GM23338 (cell line): ENCODE data around the gene RNF215. TPM values are rescaled to one million over a fixed set of nuclear protein-coding genes. Genes with fewer than 3 reads are reported as not detected.

ENCODE experiments used
- ATAC-seq: fragments of 200-7000 bp; cut with Tn5 transposase; 3 replicates; pipeline ENCODE4 v1.9.1; 2020
- DNase-seq: peaks from one replicate; pipeline ENCODE4 v3.0.0-alpha.2; 2015; ENCODE audit warnings: low spot score
- H2AFZ ChIP-seq: fragments of 200-600 bp; sonication (generic); 2 replicates; pipeline ENCODE4 v1.8.0; 2016; ENCODE audit warnings: antibody characterized with exemption, mild to moderate bottlenecking, moderate library complexity
- H3F3A ChIP-seq: fragments of 200-600 bp; sonication (generic); replicated peaks from 2 replicates; pipeline ENCODE4 v1.8.0; 2017; ENCODE audit warnings: antibody characterized with exemption, mixed run types, low read depth
- H3K27ac ChIP-seq: fragments of 200-600 bp; sonication (generic); 2 replicates; pipeline ENCODE4 v1.6.1; 2016; ENCODE audit warnings: low read depth
- H3K27me3 ChIP-seq: fragments of 200-600 bp; sonication (generic); 2 replicates; pipeline ENCODE4 v1.8.0; 2016; ENCODE audit warnings: mild to moderate bottlenecking, mixed run types, moderate library complexity; ENCODE audit not compliant: insufficient read depth
- H3K36me3 ChIP-seq: fragments of 200-600 bp; sonication (generic); 2 replicates; pipeline ENCODE4 v1.8.0; 2016; ENCODE audit warnings: mild to moderate bottlenecking; ENCODE audit not compliant: insufficient read depth
- H3K4me1 ChIP-seq: fragments of 200-600 bp; sonication (generic); 2 replicates; pipeline ENCODE4 v1.8.0; 2016; ENCODE audit warnings: mild to moderate bottlenecking, moderate library complexity; ENCODE audit not compliant: insufficient read depth
- H3K4me2 ChIP-seq: fragments of 200-600 bp; sonication (generic); 2 replicates; pipeline ENCODE4 v1.7.1; 2017; ENCODE audit warnings: mixed run types
- H3K4me3 ChIP-seq: fragments of 200-600 bp; sonication (generic); 2 replicates; pipeline ENCODE4 v1.6.1; 2016; ENCODE audit warnings: mixed run types
- H3K79me2 ChIP-seq: fragments of 200-600 bp; sonication (generic); replicated peaks from 2 replicates; pipeline ENCODE4 v1.8.0; 2017; ENCODE audit warnings: mild to moderate bottlenecking; ENCODE audit not compliant: insufficient read depth
- H3K9me2 ChIP-seq: fragments of 200-600 bp; sonication (generic); 2 replicates; pipeline ENCODE4 v1.8.0; 2017; ENCODE audit not compliant: insufficient read depth
- H4K20me1 ChIP-seq: fragments of 200-600 bp; sonication (generic); replicated peaks from 2 replicates; pipeline ENCODE4 v1.8.0; 2017; ENCODE audit warnings: mild to moderate bottlenecking; ENCODE audit not compliant: insufficient read depth
- H3K27ac Mint-ChIP-seq: 2 replicates; pipeline ENCODE4 v1.8.0; 2020; ENCODE audit warnings: inconsistent platforms, mild to moderate bottlenecking, moderate library complexity, mixed read lengths
- H3K27me3 Mint-ChIP-seq: 3 replicates; pipeline ENCODE4 v1.8.0; 2022; ENCODE audit warnings: low read depth, mild to moderate bottlenecking, moderate library complexity, mixed read lengths, inconsistent platforms; ENCODE audit not compliant: insufficient read depth, poor library complexity
- H3K36me3 Mint-ChIP-seq: 3 replicates; pipeline ENCODE4 v1.8.0; 2021; ENCODE audit warnings: low read depth, mild to moderate bottlenecking, inconsistent platforms, moderate library complexity, mixed read lengths
- H3K4me1 Mint-ChIP-seq: 3 replicates; pipeline ENCODE4 v1.8.0; 2020; ENCODE audit warnings: mild to moderate bottlenecking, inconsistent platforms, mixed read lengths
- H3K4me3 Mint-ChIP-seq: 3 replicates; pipeline ENCODE4 v1.8.0; 2021; ENCODE audit warnings: moderate library complexity, mild to moderate bottlenecking, inconsistent platforms, mixed read lengths
- H3K9me3 Mint-ChIP-seq: 3 replicates; pipeline ENCODE4 v1.8.0; 2020; ENCODE audit warnings: moderate library complexity, mild to moderate bottlenecking, inconsistent platforms, mixed read lengths
- CREB1 ChIP-seq: fragments of 250-450 bp; sonication (Bioruptor Pico); IDR thresholded peaks from 2 replicates; pipeline ENCODE4 v1.5.0; 2020; ENCODE audit warnings: low read depth, mild to moderate bottlenecking, moderate library complexity
- ETS1 ChIP-seq: IDR thresholded peaks from 2 replicates; pipeline ENCODE4 v1.6.1; 2016; ENCODE audit warnings: antibody characterized with exemption
- EZH2 ChIP-seq: fragments of 200-600 bp; sonication (generic); IDR thresholded peaks from one replicate; pipeline ENCODE4 v1.8.0; 2017; ENCODE audit warnings: antibody characterized with exemption, mild to moderate bottlenecking, low read depth; ENCODE audit not compliant: unreplicated experiment
- EZH2phosphoT487 ChIP-seq: fragments of 200-600 bp; sonication (generic); IDR thresholded peaks from one replicate; pipeline ENCODE4 v1.8.1; 2018; ENCODE audit warnings: antibody characterized with exemption; ENCODE audit not compliant: unreplicated experiment
- JUNB ChIP-seq: IDR thresholded peaks from one replicate; pipeline ENCODE4 v1.6.1; 2016; ENCODE audit warnings: antibody characterized with exemption; ENCODE audit not compliant: unreplicated experiment
- NANOG ChIP-seq: IDR thresholded peaks from 2 replicates; pipeline ENCODE4 v1.6.1; 2016; ENCODE audit warnings: antibody characterized with exemption, borderline replicate concordance
- POLR2AphosphoS5 ChIP-seq: IDR thresholded peaks from 2 replicates; pipeline ENCODE4 v1.6.1; 2016; ENCODE audit warnings: antibody characterized with exemption, low read depth
- STAT1 ChIP-seq: IDR thresholded peaks from one replicate; pipeline ENCODE4 v1.6.1; 2016; ENCODE audit warnings: antibody characterized with exemption; ENCODE audit not compliant: unreplicated experiment
- ZNF114 ChIP-seq: fragments of 250-450 bp; sonication (Bioruptor Pico); IDR thresholded peaks from 2 replicates; pipeline ENCODE4 v1.5.0; 2020; ENCODE audit warnings: mild to moderate bottlenecking, moderate library complexity
- ZNF331 ChIP-seq: fragments of 250-450 bp; sonication (Bioruptor Pico); IDR thresholded peaks from 2 replicates; pipeline ENCODE4 v1.5.0; 2020; ENCODE audit warnings: low read depth, mild to moderate bottlenecking, moderate library complexity
- polyA plus RNA-seq: library from polyadenylated mRNA; unstranded; fragments of >200 nt; fragmentation: Nextera tagmentation; extraction: Ambion mirVana; gene quantifications from 2 replicates; pipeline ENCODE4 v1.2.1, GENCODE V29; 2016
- total RNA-seq: library from RNA; depleted of rRNA; stranded (reverse); fragments of >200 nt; shearing (Covaris generic); gene quantifications from 2 replicates; pipeline ENCODE4 v1.2.3, GENCODE V29; 2014
- TF ChIP-seq, protein P1 (sequence below): IDR thresholded peaks from one replicate; pipeline ENCODE4 v1.6.1; 2018; ENCODE audit warnings: antibody characterized with exemption; ENCODE audit not compliant: unreplicated experiment
- TF ChIP-seq, protein P2 (sequence below), 2 experiments: fragments of 200-600 bp in 1 of 2; sonication (generic) in 1 of 2; conservative IDR thresholded peaks; 2 replicates each; pipeline versions ENCODE4 v1.5.1 to v1.6.1; 2016 to 2017; ENCODE audit warnings: antibody characterized with exemption in 2 of 2, low read depth in 2 of 2, mild to moderate bottlenecking in 2 of 2, moderate library complexity in 1 of 2
- TF ChIP-seq, protein P3 (sequence below): fragments of 250-450 bp; sonication (Bioruptor Pico); IDR thresholded peaks from 2 replicates; pipeline ENCODE4 v1.5.0; 2020; ENCODE audit warnings: mild to moderate bottlenecking, moderate library complexity

The RNF215 gene
- total and polyA plus RNA-seq, 2 experiments from 2014 or later: 3.3 to 13.9 TPM

- Mint-ChIP-seq H3K27ac (peak overlapping the region; percentile 52; the same call in 1 of the 2 replicates), H3K4me3 (peak overlapping the region; percentile 29; the same call in 2 of the 3 replicates), H3K4me1 (peaks cover 24% of the 10 kb centered on the region), H3K36me3 (peaks cover 2% of the 10 kb centered on the region; the same call in 2 of the 3 replicates), H3K27me3 (peaks cover 26% of the 10 kb centered on the region), H3K9me3 (no peaks in the 10 kb centered on the region)
- Histone ChIP-seq H3K9me2 (no peaks in the 10 kb centered on the region), H3K27me3 (peaks cover 16% of the 10 kb centered on the region), H3K36me3 (no peaks in the 10 kb centered on the region), H3K27ac (peak overlapping the region; percentile 84), H3F3A (peaks cover 4% of the 10 kb centered on the region; the same call in 1 of the 2 replicates), H2AFZ (no peak overlapping the region), H3K4me3 (no peak overlapping the region; the same call in 1 of the 2 replicates), H3K4me2 (peak overlapping the region; percentile 69), H3K4me1 (peaks cover 17% of the 10 kb centered on the region), H4K20me1 (no peaks in the 10 kb centered on the region), H3K79me2 (no peaks in the 10 kb centered on the region)
- peak; percentile 60 for DNase-seq
- peak; percentile 43 for ATAC-seq
- TF ChIP-seq ETS1 (no peak), ZNF331 (no peak), ZNF114 (CRISPR knock-in tag) (no peak), EZH2 (no peak), EZH2phosphoT487 (no peak), NANOG (no peak), POLR2AphosphoS5 (no peak), JUNB (no peak), STAT1 (no peak), CREB1 (CRISPR knock-in tag) (no peak)
- TF ChIP-seq, protein P1, sequence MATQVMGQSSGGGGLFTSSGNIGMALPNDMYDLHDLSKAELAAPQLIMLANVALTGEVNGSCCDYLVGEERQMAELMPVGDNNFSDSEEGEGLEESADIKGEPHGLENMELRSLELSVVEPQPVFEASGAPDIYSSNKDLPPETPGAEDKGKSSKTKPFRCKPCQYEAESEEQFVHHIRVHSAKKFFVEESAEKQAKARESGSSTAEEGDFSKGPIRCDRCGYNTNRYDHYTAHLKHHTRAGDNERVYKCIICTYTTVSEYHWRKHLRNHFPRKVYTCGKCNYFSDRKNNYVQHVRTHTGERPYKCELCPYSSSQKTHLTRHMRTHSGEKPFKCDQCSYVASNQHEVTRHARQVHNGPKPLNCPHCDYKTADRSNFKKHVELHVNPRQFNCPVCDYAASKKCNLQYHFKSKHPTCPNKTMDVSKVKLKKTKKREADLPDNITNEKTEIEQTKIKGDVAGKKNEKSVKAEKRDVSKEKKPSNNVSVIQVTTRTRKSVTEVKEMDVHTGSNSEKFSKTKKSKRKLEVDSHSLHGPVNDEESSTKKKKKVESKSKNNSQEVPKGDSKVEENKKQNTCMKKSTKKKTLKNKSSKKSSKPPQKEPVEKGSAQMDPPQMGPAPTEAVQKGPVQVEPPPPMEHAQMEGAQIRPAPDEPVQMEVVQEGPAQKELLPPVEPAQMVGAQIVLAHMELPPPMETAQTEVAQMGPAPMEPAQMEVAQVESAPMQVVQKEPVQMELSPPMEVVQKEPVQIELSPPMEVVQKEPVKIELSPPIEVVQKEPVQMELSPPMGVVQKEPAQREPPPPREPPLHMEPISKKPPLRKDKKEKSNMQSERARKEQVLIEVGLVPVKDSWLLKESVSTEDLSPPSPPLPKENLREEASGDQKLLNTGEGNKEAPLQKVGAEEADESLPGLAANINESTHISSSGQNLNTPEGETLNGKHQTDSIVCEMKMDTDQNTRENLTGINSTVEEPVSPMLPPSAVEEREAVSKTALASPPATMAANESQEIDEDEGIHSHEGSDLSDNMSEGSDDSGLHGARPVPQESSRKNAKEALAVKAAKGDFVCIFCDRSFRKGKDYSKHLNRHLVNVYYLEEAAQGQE: no peak
- TF ChIP-seq, protein P2, sequence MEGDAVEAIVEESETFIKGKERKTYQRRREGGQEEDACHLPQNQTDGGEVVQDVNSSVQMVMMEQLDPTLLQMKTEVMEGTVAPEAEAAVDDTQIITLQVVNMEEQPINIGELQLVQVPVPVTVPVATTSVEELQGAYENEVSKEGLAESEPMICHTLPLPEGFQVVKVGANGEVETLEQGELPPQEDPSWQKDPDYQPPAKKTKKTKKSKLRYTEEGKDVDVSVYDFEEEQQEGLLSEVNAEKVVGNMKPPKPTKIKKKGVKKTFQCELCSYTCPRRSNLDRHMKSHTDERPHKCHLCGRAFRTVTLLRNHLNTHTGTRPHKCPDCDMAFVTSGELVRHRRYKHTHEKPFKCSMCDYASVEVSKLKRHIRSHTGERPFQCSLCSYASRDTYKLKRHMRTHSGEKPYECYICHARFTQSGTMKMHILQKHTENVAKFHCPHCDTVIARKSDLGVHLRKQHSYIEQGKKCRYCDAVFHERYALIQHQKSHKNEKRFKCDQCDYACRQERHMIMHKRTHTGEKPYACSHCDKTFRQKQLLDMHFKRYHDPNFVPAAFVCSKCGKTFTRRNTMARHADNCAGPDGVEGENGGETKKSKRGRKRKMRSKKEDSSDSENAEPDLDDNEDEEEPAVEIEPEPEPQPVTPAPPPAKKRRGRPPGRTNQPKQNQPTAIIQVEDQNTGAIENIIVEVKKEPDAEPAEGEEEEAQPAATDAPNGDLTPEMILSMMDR (conservative IDR thresholded peaks at IDR 0.05; ENCODE audit: low read depth in 2 of 2): no peak
- TF ChIP-seq, protein P3, sequence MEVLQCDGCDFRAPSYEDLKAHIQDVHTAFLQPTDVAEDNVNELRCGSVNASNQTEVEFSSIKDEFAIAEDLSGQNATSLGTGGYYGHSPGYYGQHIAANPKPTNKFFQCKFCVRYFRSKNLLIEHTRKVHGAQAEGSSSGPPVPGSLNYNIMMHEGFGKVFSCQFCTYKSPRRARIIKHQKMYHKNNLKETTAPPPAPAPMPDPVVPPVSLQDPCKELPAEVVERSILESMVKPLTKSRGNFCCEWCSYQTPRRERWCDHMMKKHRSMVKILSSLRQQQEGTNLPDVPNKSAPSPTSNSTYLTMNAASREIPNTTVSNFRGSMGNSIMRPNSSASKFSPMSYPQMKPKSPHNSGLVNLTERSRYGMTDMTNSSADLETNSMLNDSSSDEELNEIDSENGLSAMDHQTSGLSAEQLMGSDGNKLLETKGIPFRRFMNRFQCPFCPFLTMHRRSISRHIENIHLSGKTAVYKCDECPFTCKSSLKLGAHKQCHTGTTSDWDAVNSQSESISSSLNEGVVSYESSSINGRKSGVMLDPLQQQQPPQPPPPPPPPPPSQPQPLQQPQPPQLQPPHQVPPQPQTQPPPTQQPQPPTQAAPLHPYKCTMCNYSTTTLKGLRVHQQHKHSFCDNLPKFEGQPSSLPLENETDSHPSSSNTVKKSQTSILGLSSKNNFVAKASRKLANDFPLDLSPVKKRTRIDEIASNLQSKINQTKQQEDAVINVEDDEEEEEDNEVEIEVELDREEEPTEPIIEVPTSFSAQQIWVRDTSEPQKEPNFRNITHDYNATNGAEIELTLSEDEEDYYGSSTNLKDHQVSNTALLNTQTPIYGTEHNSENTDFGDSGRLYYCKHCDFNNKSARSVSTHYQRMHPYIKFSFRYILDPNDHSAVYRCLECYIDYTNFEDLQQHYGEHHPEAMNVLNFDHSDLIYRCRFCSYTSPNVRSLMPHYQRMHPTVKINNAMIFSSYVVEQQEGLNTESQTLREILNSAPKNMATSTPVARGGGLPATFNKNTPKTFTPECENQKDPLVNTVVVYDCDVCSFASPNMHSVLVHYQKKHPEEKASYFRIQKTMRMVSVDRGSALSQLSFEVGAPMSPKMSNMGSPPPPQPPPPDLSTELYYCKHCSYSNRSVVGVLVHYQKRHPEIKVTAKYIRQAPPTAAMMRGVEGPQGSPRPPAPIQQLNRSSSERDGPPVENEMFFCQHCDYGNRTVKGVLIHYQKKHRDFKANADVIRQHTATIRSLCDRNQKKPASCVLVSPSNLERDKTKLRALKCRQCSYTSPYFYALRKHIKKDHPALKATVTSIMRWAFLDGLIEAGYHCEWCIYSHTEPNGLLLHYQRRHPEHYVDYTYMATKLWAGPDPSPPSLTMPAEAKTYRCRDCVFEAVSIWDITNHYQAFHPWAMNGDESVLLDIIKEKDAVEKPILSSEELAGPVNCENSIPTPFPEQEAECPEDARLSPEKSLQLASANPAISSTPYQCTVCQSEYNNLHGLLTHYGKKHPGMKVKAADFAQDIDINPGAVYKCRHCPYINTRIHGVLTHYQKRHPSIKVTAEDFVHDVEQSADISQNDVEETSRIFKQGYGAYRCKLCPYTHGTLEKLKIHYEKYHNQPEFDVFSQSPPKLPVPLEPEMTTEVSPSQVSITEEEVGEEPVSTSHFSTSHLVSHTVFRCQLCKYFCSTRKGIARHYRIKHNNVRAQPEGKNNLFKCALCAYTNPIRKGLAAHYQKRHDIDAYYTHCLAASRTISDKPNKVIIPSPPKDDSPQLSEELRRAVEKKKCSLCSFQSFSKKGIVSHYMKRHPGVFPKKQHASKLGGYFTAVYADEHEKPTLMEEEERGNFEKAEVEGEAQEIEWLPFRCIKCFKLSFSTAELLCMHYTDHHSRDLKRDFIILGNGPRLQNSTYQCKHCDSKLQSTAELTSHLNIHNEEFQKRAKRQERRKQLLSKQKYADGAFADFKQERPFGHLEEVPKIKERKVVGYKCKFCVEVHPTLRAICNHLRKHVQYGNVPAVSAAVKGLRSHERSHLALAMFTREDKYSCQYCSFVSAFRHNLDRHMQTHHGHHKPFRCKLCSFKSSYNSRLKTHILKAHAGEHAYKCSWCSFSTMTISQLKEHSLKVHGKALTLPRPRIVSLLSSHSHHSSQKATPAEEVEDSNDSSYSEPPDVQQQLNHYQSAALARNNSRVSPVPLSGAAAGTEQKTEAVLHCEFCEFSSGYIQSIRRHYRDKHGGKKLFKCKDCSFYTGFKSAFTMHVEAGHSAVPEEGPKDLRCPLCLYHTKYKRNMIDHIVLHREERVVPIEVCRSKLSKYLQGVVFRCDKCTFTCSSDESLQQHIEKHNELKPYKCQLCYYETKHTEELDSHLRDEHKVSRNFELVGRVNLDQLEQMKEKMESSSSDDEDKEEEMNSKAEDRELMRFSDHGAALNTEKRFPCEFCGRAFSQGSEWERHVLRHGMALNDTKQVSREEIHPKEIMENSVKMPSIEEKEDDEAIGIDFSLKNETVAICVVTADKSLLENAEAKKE: no peak
These were observed 15.0 kb upstream of the RNF215 start for GRCh38 chr22:30402028-30402765.
